Left ventricle myocardium inferior (tissue), 1 donor: Measurements from ENCODE around the gene XXYLT1. TPM values are rescaled to one million over a fixed set of nuclear protein-coding genes. Genes with fewer than 3 reads are reported as not detected.

Experiments
- DNase-seq: peaks from one replicate; pipeline ENCODE4 v3.0.0-alpha.2; 2020
- H3K27ac ChIP-seq: fragments of 200-600 bp; replicated peaks from 2 replicates; pipeline ENCODE4 v1.8.0; 2021
- H3K27me3 ChIP-seq: fragments of 200-600 bp; 2 replicates; pipeline ENCODE4 v1.8.0; 2021; ENCODE audit warnings: low read depth
- H3K36me3 ChIP-seq: fragments of 200-600 bp; 2 replicates; pipeline ENCODE4 v1.8.0; 2021
- H3K4me1 ChIP-seq: fragments of 200-600 bp; 2 replicates; pipeline ENCODE4 v1.8.0; 2021
- H3K4me3 ChIP-seq: fragments of 200-600 bp; 2 replicates; pipeline ENCODE4 v1.8.0; 2021; ENCODE audit warnings: mild to moderate bottlenecking, moderate library complexity
- H3K9me3 ChIP-seq: fragments of 200-600 bp; replicated peaks from 2 replicates; pipeline ENCODE4 v1.8.0; 2021
- intact Hi-C: fragments of 100-400 bp; cut with micrococcal nuclease; formaldehyde crosslinking; loops from one replicate; pipeline ENCODE4 v1.11.0; 2022
- total RNA-seq: library from RNA; stranded (reverse); fragmentation: NEBNext Ultra II Directional; extraction: Animal tissue kit (Norgen Biotek cat#: 25700); gene quantifications from one replicate; pipeline ENCODE4 v1.2.1, GENCODE V29; 2021
- TF ChIP-seq, protein P1 (sequence below): fragments of 200-600 bp; IDR thresholded peaks from 2 replicates; pipeline ENCODE4 v1.8.0; 2021; ENCODE audit warnings: antibody characterized with exemption, mild to moderate bottlenecking, borderline replicate concordance
- donor health status: DM: no; HTN: yes; CAD: no; lungs with severe emphysema.

The XXYLT1 gene
- total RNA-seq, 1 donor from 2014 or later, result 2.3 TPM

DNA sequence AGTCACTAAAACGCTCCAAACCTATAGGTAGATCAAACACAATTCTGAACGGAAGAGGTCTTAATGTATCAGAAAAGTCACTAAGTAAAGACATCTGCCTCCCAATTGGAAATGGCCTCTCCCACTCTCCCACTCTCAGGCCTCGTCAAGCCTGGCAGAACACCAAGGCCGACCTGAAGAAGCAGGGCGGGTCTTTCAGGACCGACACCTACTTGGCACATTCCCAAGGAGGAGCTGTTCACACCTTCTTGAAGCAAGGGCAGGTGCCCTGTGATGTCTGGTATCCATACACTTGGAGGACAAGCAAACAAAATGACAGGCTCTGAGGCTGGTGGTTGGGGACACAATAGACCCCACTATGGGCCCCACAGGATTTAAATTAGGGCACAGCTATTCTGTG lies 30.0 kb downstream of the XXYLT1 start:
- H3K27me3 ChIP-seq, result no peaks in the 10 kb centered on the region
- DNase-seq, result no peak
- TF ChIP-seq, protein P1, sequence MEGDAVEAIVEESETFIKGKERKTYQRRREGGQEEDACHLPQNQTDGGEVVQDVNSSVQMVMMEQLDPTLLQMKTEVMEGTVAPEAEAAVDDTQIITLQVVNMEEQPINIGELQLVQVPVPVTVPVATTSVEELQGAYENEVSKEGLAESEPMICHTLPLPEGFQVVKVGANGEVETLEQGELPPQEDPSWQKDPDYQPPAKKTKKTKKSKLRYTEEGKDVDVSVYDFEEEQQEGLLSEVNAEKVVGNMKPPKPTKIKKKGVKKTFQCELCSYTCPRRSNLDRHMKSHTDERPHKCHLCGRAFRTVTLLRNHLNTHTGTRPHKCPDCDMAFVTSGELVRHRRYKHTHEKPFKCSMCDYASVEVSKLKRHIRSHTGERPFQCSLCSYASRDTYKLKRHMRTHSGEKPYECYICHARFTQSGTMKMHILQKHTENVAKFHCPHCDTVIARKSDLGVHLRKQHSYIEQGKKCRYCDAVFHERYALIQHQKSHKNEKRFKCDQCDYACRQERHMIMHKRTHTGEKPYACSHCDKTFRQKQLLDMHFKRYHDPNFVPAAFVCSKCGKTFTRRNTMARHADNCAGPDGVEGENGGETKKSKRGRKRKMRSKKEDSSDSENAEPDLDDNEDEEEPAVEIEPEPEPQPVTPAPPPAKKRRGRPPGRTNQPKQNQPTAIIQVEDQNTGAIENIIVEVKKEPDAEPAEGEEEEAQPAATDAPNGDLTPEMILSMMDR, result no peak
- H3K4me3 ChIP-seq, result no peak overlapping the region
- H3K9me3 ChIP-seq, result peaks cover 4% of the 10 kb centered on the region
- no peak overlapping the region for H3K27ac ChIP-seq
- intact Hi-C loops, result no loop called here
- no peaks in the 10 kb centered on the region for H3K36me3 ChIP-seq
- peaks cover 27% of the 10 kb centered on the region for H3K4me1 ChIP-seq

GRCh38 chr3:195240171-195240701 lies 30.7 kb downstream of the XXYLT1 start:
- Histone ChIP-seq H3K4me1 (peaks cover 27% of the 10 kb centered on the region), H3K9me3 (peaks cover 4% of the 10 kb centered on the region), H3K27me3 (no peaks in the 10 kb centered on the region), H3K4me3 (no peak overlapping the region), H3K27ac (peak overlapping the region; percentile 34), H3K36me3 (no peaks in the 10 kb centered on the region)
- peak; percentile 53 for DNase-seq
- intact Hi-C loops, result no loop called here
- TF ChIP-seq, protein P1, result no peak

- intact Hi-C loops, result no loop called here
- Histone ChIP-seq H3K4me3 (no peak overlapping the region), H3K36me3 (no peaks in the 10 kb centered on the region), H3K9me3 (peaks cover 4% of the 10 kb centered on the region), H3K27ac (peak overlapping the region; percentile 64), H3K27me3 (no peaks in the 10 kb centered on the region), H3K4me1 (peaks cover 27% of the 10 kb centered on the region)
- DNase-seq, result no peak
- TF ChIP-seq, protein P1, result no peak
Observed at GRCh38 chr3:195239121-195239520, 31.8 kb downstream of the XXYLT1 start.

GRCh38 chr3:195238586-195239118 lies 32.3 kb downstream of the XXYLT1 start:
- Histone ChIP-seq H3K4me3 (no peak overlapping the region), H3K9me3 (peaks cover 4% of the 10 kb centered on the region), H3K36me3 (no peaks in the 10 kb centered on the region), H3K27me3 (no peaks in the 10 kb centered on the region), H3K4me1 (peaks cover 27% of the 10 kb centered on the region), H3K27ac (peak overlapping the region; percentile 64)
- DNase-seq, result peak; percentile 23
- TF ChIP-seq, protein P1, result no peak
- intact Hi-C loops, result no loop called here

GRCh38 chr3:195238081-195238571 lies 32.8 kb downstream of the XXYLT1 start:
- intact Hi-C loops, result no loop called here
- Histone ChIP-seq H3K27me3 (no peaks in the 10 kb centered on the region), H3K36me3 (no peaks in the 10 kb centered on the region), H3K4me3 (no peak overlapping the region), H3K9me3 (peaks cover 4% of the 10 kb centered on the region), H3K27ac (peak overlapping the region; percentile 64), H3K4me1 (peaks cover 27% of the 10 kb centered on the region)
- TF ChIP-seq, protein P1, result no peak
- DNase-seq, result no peak
